Muscle of back (tissue), 11 donors: ENCODE results near the gene GNPAT. TPM values are rescaled to one million over a fixed set of nuclear protein-coding genes. Genes with fewer than 3 reads are reported as not detected.

Source experiments
- DNase-seq, 3 donors: peaks; one replicate each; pipeline versions ENCODE4 v3.0.0 to v3.0.0-alpha.2; 2013
- polyA plus RNA-seq, 10 donors: library from polyadenylated mRNA; unstranded; fragments of 120-200 nt; gene quantifications; one replicate each; pipeline ENCODE4 v1.2.1, GENCODE V29; 2013; ENCODE audit not compliant: insufficient read length in 10 of 10

GNPAT gene
- polyA plus RNA-seq, 10 donors = 47.0 to 75.0 (median 63.9) TPM

GRCh38 chr1:231312432-231312788, 71.4 kb downstream of the GNPAT start:
- no peak for DNase-seq

GRCh38 chr1:231313661-231314060, 72.6 kb downstream of the GNPAT start:
- DNase-seq = no peak

- DNase-seq = peak in 1 of 3 donors; percentile 7
Measured at GRCh38 chr1:231315887-231316286, 74.9 kb downstream of the GNPAT start.

GRCh38 chr1:231317306-231318014, 76.4 kb downstream of the GNPAT start:
- no peak for DNase-seq

GRCh38 chr1:231318015-231318355, 77.0 kb downstream of the GNPAT start:
- DNase-seq = no peak

GRCh38 chr1:231318568-231318967, 77.6 kb downstream of the GNPAT start:
- no peak for DNase-seq

- DNase-seq = no peak
Measured at GRCh38 chr1:231319080-231319479, 78.1 kb downstream of the GNPAT start.

GRCh38 chr1:231322880-231323530, 82.0 kb downstream of the GNPAT start:
- no peak for DNase-seq

- DNase-seq = no peak
Measured at GRCh38 chr1:231324660-231325059, 83.6 kb downstream of the GNPAT start.

- no peak for DNase-seq
Measured at GRCh38 chr1:231326248-231326647, 85.2 kb downstream of the GNPAT start.

Other genes with a start within 250 kb of the GNPAT start
- gene FAM89A, start 201.0 kb upstream of the GNPAT start, polyA plus RNA-seq = 10 to 100 TPM in 2 of 10 donors, 1 to 10 TPM in 8; 7.0 to 12.1 (median 8.3) TPM
- gene TRIM67, start 79.2 kb upstream of the GNPAT start, polyA plus RNA-seq = under 1 TPM; 0.05 to 0.17 (median 0.10) TPM
- 1 to 10 TPM; 6.1 to 8.8 (median 7.3) TPM for gene EXOC8, start 96.6 kb downstream of the GNPAT start, polyA plus RNA-seq
- gene SPRTN, start 97.1 kb downstream of the GNPAT start, polyA plus RNA-seq = 10 to 100 TPM in 1 of 10 donors, 1 to 10 TPM in 9; 6.3 to 10.3 (median 8.5) TPM
- 10 to 100 TPM; 37.6 to 61.8 (median 50.5) TPM for gene EGLN1, start 181.1 kb downstream of the GNPAT start, polyA plus RNA-seq